ENCODE results near the gene MARK1.

DNA sequence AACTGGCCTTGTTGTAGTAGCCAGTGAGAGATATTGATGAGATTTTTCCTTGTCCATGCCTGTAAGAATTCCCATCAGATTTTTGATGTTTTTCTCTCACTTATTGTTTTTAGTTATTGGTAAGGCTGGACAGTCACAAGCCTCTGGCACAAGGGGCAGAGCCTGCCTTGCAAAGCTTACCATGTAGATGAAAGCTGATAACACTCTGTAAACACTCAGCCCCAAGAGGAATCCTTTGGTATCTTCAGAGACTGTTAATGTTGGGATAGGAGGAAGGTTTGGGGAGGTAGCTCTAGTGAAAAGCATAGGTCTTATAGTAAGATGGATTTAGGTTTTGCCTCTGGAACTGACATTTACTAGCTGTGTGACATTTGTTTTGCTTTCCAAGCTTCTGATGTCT lies 37.7 kb downstream of the MARK1 start:
- TF ChIP-seq EP300 (IDR thresholded peaks at IDR 0.05; ENCODE audit: borderline replicate concordance in 1 of 2, low read depth in 1 of 2, low read length in 1 of 2) (no peak), TAF1 (IDR thresholded peaks at IDR 0.05; ENCODE audit: borderline replicate concordance, low read depth, low read length) (no peak), SIN3A (IDR thresholded peaks at IDR 0.05; ENCODE audit: borderline replicate concordance, low read depth, low read length) (no peak), RAD21 (IDR thresholded peaks at IDR 0.05; ENCODE audit: low read length) (no peak), YY1 (IDR thresholded peaks at IDR 0.05; ENCODE audit: low read depth) (no peak)
- TF ChIP-seq, protein P1, sequence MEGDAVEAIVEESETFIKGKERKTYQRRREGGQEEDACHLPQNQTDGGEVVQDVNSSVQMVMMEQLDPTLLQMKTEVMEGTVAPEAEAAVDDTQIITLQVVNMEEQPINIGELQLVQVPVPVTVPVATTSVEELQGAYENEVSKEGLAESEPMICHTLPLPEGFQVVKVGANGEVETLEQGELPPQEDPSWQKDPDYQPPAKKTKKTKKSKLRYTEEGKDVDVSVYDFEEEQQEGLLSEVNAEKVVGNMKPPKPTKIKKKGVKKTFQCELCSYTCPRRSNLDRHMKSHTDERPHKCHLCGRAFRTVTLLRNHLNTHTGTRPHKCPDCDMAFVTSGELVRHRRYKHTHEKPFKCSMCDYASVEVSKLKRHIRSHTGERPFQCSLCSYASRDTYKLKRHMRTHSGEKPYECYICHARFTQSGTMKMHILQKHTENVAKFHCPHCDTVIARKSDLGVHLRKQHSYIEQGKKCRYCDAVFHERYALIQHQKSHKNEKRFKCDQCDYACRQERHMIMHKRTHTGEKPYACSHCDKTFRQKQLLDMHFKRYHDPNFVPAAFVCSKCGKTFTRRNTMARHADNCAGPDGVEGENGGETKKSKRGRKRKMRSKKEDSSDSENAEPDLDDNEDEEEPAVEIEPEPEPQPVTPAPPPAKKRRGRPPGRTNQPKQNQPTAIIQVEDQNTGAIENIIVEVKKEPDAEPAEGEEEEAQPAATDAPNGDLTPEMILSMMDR (IDR thresholded peaks at IDR 0.05): no peak
- TF ChIP-seq, protein P2, sequence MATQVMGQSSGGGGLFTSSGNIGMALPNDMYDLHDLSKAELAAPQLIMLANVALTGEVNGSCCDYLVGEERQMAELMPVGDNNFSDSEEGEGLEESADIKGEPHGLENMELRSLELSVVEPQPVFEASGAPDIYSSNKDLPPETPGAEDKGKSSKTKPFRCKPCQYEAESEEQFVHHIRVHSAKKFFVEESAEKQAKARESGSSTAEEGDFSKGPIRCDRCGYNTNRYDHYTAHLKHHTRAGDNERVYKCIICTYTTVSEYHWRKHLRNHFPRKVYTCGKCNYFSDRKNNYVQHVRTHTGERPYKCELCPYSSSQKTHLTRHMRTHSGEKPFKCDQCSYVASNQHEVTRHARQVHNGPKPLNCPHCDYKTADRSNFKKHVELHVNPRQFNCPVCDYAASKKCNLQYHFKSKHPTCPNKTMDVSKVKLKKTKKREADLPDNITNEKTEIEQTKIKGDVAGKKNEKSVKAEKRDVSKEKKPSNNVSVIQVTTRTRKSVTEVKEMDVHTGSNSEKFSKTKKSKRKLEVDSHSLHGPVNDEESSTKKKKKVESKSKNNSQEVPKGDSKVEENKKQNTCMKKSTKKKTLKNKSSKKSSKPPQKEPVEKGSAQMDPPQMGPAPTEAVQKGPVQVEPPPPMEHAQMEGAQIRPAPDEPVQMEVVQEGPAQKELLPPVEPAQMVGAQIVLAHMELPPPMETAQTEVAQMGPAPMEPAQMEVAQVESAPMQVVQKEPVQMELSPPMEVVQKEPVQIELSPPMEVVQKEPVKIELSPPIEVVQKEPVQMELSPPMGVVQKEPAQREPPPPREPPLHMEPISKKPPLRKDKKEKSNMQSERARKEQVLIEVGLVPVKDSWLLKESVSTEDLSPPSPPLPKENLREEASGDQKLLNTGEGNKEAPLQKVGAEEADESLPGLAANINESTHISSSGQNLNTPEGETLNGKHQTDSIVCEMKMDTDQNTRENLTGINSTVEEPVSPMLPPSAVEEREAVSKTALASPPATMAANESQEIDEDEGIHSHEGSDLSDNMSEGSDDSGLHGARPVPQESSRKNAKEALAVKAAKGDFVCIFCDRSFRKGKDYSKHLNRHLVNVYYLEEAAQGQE (IDR thresholded peaks at IDR 0.05; ENCODE audit: low read depth, low read length): no peak

Data from SK-N-SH (cell line).